Heart right ventricle (tissue), 16 donors: Measurements from ENCODE around the gene OBP2B. TPM values are rescaled to one million over a fixed set of nuclear protein-coding genes. Genes with fewer than 3 reads are reported as not detected.
"Not testable (repeated sequence)": the region's sequence is repeated elsewhere in the genome, so short reads cannot be mapped to it uniquely, and the experiment has no call there.

Source experiments
- ATAC-seq, 8 donors: fragments of 200-7000 bp; cut with Tn5 transposase; one replicate each; pipeline ENCODE4 v1.9.1; 2020; ENCODE audit warnings: mild to moderate bottlenecking in 8 of 8, moderate library complexity in 8 of 8, moderate number of reproducible peaks in 1 of 8
- DNase-seq, 2 donors: peaks; one replicate each; pipeline ENCODE4 v3.0.0-alpha.2; 2020
- H3K27ac ChIP-seq, 10 donors: fragments of 200-600 bp; sonication (generic) in 2 of 10; one replicate each; pipeline versions ENCODE4 v1.5.0 to v1.8.0; 2020 to 2022; ENCODE audit warnings: mild to moderate bottlenecking in 3 of 10
- H3K27me3 ChIP-seq, 7 donors: fragments of 200-600 bp; one replicate each; pipeline ENCODE4 v1.8.0; 2021 to 2022; ENCODE audit warnings: mild to moderate bottlenecking in 2 of 7
- H3K36me3 ChIP-seq, 9 donors: fragments of 200-600 bp; sonication (generic) in 1 of 9; one replicate each; pipeline versions ENCODE4 v1.5.0 to v1.8.0; 2020 to 2022; ENCODE audit warnings: mild to moderate bottlenecking in 2 of 9
- H3K4me1 ChIP-seq, 9 donors: fragments of 200-600 bp; sonication (generic) in 1 of 9; one replicate each; pipeline versions ENCODE4 v1.5.0 to v1.8.0; 2020 to 2022; ENCODE audit warnings: mild to moderate bottlenecking in 4 of 9
- H3K4me3 ChIP-seq, 10 donors: fragments of 200-600 bp; sonication (generic) in 2 of 10; one replicate each; pipeline versions ENCODE4 v1.5.0 to v1.8.0; 2020 to 2022; ENCODE audit warnings: mild to moderate bottlenecking in 7 of 10, moderate library complexity in 2 of 10
- H3K9me3 ChIP-seq, 11 donors: fragments of 200-600 bp in 10 of 11; sonication (generic) in 2 of 11; one replicate each; pipeline versions ENCODE4 v1.5.0 to v1.8.0; 2013 to 2022; ENCODE audit warnings: mild to moderate bottlenecking in 2 of 11, control low read depth in 1 of 11, moderate library complexity in 1 of 11
- WGBS, 2 donors: extraction: QIAGEN DNeasy Blood & Tissue Kit; methylation state at CpG; one replicate each; pipeline ENCODE4 v1.1.7; 2013; ENCODE audit warnings: inconsistent platforms in 1 of 2; 5-methylcytosine and 5-hydroxymethylcytosine counted together
- intact Hi-C, 10 donors: fragments of 100-400 bp; cut with DNase I; formaldehyde crosslinking; loops; one replicate each; pipeline versions ENCODE4 v1.11.1 to v1.14.2; 2022
- polyA plus RNA-seq, 2 donors: library from polyadenylated mRNA; stranded (reverse); fragments of 200-250 nt; gene quantifications; one replicate each; pipeline ENCODE4 v1.2.3, GENCODE V29; 2013
- total RNA-seq, 10 donors: library from RNA; stranded (reverse); fragmentation: NEBNext Ultra II Directional in 3 of 10; extraction: Animal tissue kit (Norgen Biotek cat#: 25700) in 3 of 10; gene quantifications; one replicate each; pipeline versions ENCODE4 v1.2.1 to v1.2.4, GENCODE V29; 2021 to 2023
- TF ChIP-seq, protein P1 (sequence below), 9 donors: fragments of 200-600 bp; sonication (generic) in 2 of 9; IDR thresholded peaks; one replicate each; pipeline versions ENCODE4 v1.5.0 to v1.8.0; 2021 to 2022; ENCODE audit warnings: antibody characterized with exemption in 9 of 9, mild to moderate bottlenecking in 5 of 9, moderate library complexity in 1 of 9
- donor health status: Arrhythmogenic right ventricular cardiomyopathy.
- donor health status: ischemic (EF 13 %, LVEDD 7.1; RV severe dilation, severe dysfunction).
- donor health status: healthy with polysubstance abuse.
- donor health status: DM: no; HTN: yes; CAD: no.
- donor health status: DM: no; HTN: no; CAD: no.
- donor health status: ischemic (EF 25% LVEDD 6.9; RV normal size, moderate dysfunction).
- donor health status: ischemic (EF 25% LVEDD 5.7; RV mildly dilated, moderate dysfunction).
- donor health status: healthy.
- donor health status: DM: yes; HTN: yes; CAD: no.
- donor health status: Ischemic cardiomyopathy.
- donor health status: ischemic (EF 35%, LVEDD 5.7; RV mildly dilated, moderate dysfunction).
- donor health status: nonischemic (EF 11% LVEDD 7.7; RV severe dilation, severe dysfunction).
- donor health status: DM: yes; HTN: yes; CAD: no.
- donor health status: PGD.
- donor health status: ischemic (EF 29% LVEDD 5.4; RV normal size, mild dysfunction).
- donor health status: nonischemic (EF 23%, LVEDD 6.1; RV moderate dilation, normal function).

OBP2B gene
- total and polyA plus RNA-seq, 12 donors = 0.75 TPM; not detected in 11

DNA sequence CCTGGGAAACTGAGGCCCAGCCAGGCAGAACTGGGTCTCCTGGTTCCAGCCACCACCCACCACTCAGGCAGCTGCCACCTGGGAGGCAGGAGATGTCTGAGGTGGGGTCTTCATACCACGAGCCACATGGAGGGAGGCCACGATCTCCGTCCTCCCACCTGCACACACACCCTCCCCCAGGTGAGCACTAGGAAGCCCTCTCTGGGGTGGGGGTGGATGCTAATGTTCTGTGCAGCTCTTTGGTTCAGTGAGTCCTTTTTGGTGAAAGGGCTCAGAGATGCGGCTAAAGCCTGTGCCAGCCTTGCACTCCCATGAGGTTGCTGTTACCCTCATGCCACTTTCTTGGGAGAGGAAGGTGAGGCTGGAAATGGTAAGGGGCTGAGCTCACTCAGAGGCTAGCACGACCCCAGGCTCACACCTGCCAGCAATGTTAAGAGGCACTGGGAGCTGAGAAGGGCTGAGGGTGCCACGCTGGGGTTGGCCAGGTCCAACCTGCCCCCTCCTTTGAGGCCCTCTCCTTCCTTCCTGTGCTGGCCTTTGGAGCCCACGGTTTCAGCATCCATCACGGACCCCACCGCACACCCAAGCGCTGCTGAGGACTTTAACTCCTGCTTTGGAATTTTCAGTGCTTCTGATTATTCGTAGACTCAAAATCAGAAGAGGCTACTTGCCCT is 26.6 kb upstream of the OBP2B start:
- H3K36me3 ChIP-seq = no peaks in the 10 kb centered on the region
- H3K9me3 ChIP-seq = no peaks in the 10 kb centered on the region
- DNase-seq (no peak), ATAC-seq (no peak)
- TF ChIP-seq, protein P1, sequence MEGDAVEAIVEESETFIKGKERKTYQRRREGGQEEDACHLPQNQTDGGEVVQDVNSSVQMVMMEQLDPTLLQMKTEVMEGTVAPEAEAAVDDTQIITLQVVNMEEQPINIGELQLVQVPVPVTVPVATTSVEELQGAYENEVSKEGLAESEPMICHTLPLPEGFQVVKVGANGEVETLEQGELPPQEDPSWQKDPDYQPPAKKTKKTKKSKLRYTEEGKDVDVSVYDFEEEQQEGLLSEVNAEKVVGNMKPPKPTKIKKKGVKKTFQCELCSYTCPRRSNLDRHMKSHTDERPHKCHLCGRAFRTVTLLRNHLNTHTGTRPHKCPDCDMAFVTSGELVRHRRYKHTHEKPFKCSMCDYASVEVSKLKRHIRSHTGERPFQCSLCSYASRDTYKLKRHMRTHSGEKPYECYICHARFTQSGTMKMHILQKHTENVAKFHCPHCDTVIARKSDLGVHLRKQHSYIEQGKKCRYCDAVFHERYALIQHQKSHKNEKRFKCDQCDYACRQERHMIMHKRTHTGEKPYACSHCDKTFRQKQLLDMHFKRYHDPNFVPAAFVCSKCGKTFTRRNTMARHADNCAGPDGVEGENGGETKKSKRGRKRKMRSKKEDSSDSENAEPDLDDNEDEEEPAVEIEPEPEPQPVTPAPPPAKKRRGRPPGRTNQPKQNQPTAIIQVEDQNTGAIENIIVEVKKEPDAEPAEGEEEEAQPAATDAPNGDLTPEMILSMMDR (IDR thresholded peaks at IDR 0.05) = no peak
- H3K27me3 ChIP-seq = no peaks in the 10 kb centered on the region
- peak overlapping the region in 6 of 10 donors; percentile 4 to 94 (median 84) for H3K27ac ChIP-seq
- no peak overlapping the region for H3K4me3 ChIP-seq
- intact Hi-C loops = loop anchor here in 2 of 10 donors (2.0 to 5.0 kb wide), 2 partner anchors 39 to 48 kb away; partner anchors contain the start of gene ABO (in 1 of the 2)
- WGBS, 2 donors = 84 to 86% methylated on average over 10 to 11 of the region's 11 CpGs
- peaks cover 15 to 44% (median 26%) of the 10 kb centered on the region in 9 donors for H3K4me1 ChIP-seq

DNA sequence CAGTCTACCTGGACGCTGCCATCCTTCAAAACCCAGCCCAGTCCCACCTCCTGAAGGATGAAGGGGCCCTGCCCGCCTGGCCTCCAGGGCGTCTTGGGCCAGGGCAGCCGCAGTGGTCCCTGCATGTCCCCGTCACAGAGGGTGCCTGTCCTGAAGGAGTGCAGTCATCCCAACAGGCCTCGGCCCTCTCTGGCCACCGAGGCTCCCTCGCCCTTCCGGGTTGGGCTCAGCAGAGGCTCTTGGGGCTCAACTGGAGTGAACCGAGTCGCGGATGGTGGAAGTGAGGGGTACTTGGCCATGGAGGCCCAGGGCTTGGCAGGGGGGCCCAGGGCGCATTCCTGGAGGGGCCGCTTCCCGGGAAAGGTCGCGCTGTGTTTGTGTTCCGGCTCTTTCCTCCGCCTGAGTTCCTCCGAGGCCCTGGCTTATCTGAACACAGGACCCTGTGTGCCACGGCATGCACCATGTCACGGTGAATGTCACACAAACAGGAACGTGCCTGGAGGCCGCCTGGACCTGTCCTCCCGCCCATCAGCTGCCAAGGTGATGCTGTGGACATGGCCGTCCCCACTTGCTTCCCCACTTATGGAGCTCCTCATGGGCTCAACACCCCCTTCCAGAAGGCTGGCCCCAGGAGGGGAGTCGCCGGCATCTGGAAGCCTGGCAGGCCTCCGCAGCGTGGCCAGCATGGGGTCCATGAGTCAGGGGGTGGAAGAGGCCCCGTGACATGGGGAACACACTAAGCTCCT is 25.7 kb upstream of the OBP2B start:
- TF ChIP-seq, protein P1 (IDR thresholded peaks at IDR 0.05) = no peak
- 86 to 90% methylated on average over 29 to 31 of the region's 31 CpGs for WGBS, 2 donors
- H3K4me3 ChIP-seq = no peak overlapping the region
- ATAC-seq (no peak), DNase-seq (no peak)
- H3K4me1 ChIP-seq = peaks cover 15 to 43% (median 26%) of the 10 kb centered on the region in 9 donors
- no peaks in the 10 kb centered on the region for H3K27me3 ChIP-seq
- intact Hi-C loops = loop anchor here in 1 of 10 donors (5.0 kb wide), 1 partner anchor 47 kb away; no protein-coding TSS in a partner anchor
- no peaks in the 10 kb centered on the region for H3K36me3 ChIP-seq
- peak overlapping the region; percentile 28 to 94 (median 72) for H3K27ac ChIP-seq
- H3K9me3 ChIP-seq = no peaks in the 10 kb centered on the region

DNA sequence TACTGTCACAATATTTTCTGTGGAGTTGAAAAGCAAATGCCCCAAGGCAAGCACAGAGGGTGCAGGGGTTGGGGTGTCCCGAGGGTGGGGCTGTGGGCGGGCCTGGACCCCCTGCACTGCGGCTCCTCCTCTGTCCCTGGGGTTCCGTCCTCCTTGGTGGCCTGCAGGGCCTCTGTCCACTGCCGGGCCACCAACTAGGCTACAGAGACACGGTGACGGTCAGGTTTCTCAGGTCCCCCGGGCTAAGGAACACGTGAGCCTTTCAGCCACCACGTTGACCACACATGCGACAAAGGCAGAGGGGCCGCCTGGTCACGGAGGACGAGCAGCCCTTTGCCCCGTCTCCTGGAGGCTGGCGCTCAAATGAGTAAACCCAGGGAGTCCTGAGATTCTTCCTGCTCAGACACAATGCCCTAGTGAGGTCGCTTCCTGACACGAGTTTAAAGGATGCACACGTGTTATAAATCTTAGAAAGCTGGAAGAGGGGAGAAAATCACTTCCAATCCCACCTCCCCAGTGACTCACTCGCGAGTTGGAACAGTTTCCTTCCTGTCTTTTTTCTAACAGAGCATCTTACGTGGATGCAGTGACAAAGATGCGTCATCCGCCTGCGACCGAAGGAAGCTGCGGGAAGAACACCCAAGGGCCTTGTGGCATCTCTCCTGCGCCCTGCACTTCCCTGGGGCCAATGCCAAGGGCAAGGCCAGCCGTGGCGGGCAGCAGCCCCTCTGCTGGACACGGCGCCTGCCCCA is 24.8 kb upstream of the OBP2B start:
- Histone ChIP-seq H3K4me1 (peaks cover 14 to 34% (median 17%) of the 10 kb centered on the region in 9 donors), H3K9me3 (no peaks in the 10 kb centered on the region), H3K27me3 (no peaks in the 10 kb centered on the region), H3K27ac (peak overlapping the region; percentile 28 to 94 (median 72)), H3K36me3 (no peaks in the 10 kb centered on the region), H3K4me3 (no peak overlapping the region)
- 63 to 64% methylated on average over 32 of the region's 32 CpGs for WGBS, 2 donors
- ATAC-seq (peak in 3 of 8 donors; percentile 2 to 36 (median 35)), DNase-seq (no peak)
- TF ChIP-seq, protein P1 (IDR thresholded peaks at IDR 0.05) = no peak
- intact Hi-C loops = no loop called here

DNA sequence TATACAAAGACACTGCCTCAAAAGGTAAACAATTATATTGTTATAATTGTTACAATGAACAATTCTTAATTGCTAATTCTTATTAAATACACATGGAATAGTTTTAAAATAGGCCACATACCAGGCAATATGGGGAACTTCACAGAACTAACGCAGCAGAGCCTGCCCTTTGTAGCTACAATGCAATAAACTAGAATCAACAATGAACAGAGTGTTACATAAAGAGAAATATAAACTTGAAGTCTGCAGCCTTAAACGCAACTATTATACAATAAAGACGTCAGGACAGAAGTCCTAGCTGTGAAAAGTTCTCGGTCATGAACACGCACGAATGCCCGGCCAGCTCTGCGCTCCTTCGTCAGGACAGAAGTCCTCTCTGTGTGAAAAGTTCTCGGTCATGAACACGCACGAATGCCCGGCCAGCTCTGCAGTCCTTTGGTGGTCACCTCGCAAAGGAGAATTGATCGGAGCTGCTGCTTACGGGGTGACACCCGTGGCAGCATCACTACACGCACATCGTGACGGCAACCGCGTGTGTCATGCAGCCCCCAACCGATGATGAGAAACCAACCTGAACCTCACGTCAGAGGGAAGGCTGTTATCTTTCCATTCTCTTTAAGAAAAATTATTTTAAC is 23.0 kb upstream of the OBP2B start:
- intact Hi-C loops, H3K27me3 ChIP-seq, H3K36me3 ChIP-seq, ATAC-seq, H3K4me3 ChIP-seq, H3K27ac ChIP-seq, H3K9me3 ChIP-seq, DNase-seq: not testable (repeated sequence)
- H3K4me1 ChIP-seq = peaks cover 3 to 17% (median 5%) of the 10 kb centered on the region in 9 donors
- WGBS, 2 donors = 85 to 90% methylated on average over 24 of the region's 24 CpGs

DNA sequence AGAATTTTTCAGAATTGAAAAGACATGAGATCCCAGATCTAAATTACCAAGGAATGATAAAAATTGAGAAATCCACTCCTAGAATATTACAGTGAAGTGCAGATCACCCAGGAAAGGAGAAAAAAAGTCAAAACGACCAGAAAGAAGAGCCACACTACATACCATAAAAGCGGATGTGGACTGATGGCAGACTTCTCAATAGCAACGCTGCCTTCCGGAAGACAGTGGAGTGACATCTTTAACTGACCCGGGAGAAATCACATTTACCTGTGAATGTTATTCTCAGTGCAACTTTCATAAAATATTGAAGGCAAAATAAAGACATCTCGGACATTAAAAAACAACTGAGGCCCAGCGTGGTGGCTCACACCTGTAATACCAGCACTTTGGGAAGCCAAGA is 21.5 kb upstream of the OBP2B start:
- ATAC-seq, DNase-seq, intact Hi-C loops, H3K36me3 ChIP-seq, H3K9me3 ChIP-seq, H3K4me3 ChIP-seq, H3K27ac ChIP-seq: not testable (repeated sequence)
- Histone ChIP-seq H3K27me3 (peaks cover 0 to 11% (median 0%) of the 10 kb centered on the region in 7 donors), H3K4me1 (peaks cover 0 to 10% (median 0%) of the 10 kb centered on the region in 9 donors)
- WGBS, 2 donors = 87 to 90% methylated on average over 7 of the region's 7 CpGs
